Lower lobe of right lung (tissue), 2 donors: ENCODE results near the gene CLSTN2. TPM values are rescaled to one million over a fixed set of nuclear protein-coding genes. Genes with fewer than 3 reads are reported as not detected.

Experiments
- ATAC-seq, 2 donors: fragments of 200-7000 bp; cut with Tn5 transposase; one replicate each; pipeline ENCODE4 v1.9.1; 2020 to 2022; ENCODE audit warnings: mild to moderate bottlenecking in 2 of 2, moderate library complexity in 2 of 2
- DNase-seq: peaks from one replicate; pipeline ENCODE4 v3.0.0-alpha.2; 2020
- H3K27ac ChIP-seq: fragments of 200-600 bp; one replicate; pipeline ENCODE4 v1.8.0; 2022
- H3K27me3 ChIP-seq: fragments of 200-600 bp; one replicate; pipeline ENCODE4 v1.8.0; 2022; ENCODE audit warnings: low read depth
- H3K36me3 ChIP-seq: fragments of 200-600 bp; one replicate; pipeline ENCODE4 v1.8.0; 2022; ENCODE audit warnings: mild to moderate bottlenecking
- H3K4me1 ChIP-seq: fragments of 200-600 bp; one replicate; pipeline ENCODE4 v1.8.0; 2022
- H3K4me3 ChIP-seq: fragments of 200-600 bp; one replicate; pipeline ENCODE4 v1.8.0; 2022; ENCODE audit warnings: mild to moderate bottlenecking
- H3K9me3 ChIP-seq: fragments of 200-600 bp; one replicate; pipeline ENCODE4 v1.8.0; 2022
- intact Hi-C: fragments of 100-400 bp; cut with DNase I; formaldehyde crosslinking; loops from one replicate; pipeline ENCODE4 v1.11.0; 2022
- total RNA-seq: library from RNA; stranded (reverse); fragmentation: NEBNext Ultra II Directional; extraction: Animal tissue kit (Norgen Biotek cat#: 25700); gene quantifications from one replicate; pipeline ENCODE4 v1.2.1, GENCODE V29; 2021
- TF ChIP-seq, protein P1 (sequence below): fragments of 200-600 bp; IDR thresholded peaks from one replicate; pipeline ENCODE4 v1.8.0; 2022; ENCODE audit warnings: antibody characterized with exemption, mild to moderate bottlenecking
- donor health status: DM: no; HTN: yes; CAD: no; lungs with severe emphysema.

Gene CLSTN2
- total RNA-seq, 1 donor from 2014 or later, result 4.5 TPM

DNA sequence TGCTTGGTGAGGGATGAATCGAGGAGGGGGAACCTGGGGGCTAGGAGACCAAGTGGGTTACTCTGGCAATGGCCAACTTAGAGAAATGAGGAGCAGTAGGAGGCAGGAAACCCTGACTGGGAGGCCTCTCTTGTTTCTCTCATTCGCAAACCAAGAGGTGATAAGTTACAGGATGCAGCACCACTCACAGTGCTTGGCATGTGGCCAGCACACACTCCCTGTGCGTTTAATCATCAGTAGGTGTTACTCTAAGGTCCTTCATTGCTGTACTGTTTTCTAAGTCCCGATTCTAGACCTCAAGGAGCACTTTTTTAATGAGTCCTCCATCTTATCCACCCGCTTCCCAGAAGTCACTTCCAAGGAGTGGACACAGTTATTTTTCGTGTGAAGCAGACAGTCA, 428.8 kb downstream of the CLSTN2 start:
- Histone ChIP-seq H3K36me3 (no peaks in the 10 kb centered on the region), H3K4me1 (no peaks in the 10 kb centered on the region), H3K9me3 (no peaks in the 10 kb centered on the region), H3K27me3 (no peaks in the 10 kb centered on the region), H3K27ac (no peak overlapping the region), H3K4me3 (no peak overlapping the region)
- ATAC-seq (no peak), DNase-seq (peak; percentile 45)
- intact Hi-C loops, result no loop called here
- TF ChIP-seq, protein P1, sequence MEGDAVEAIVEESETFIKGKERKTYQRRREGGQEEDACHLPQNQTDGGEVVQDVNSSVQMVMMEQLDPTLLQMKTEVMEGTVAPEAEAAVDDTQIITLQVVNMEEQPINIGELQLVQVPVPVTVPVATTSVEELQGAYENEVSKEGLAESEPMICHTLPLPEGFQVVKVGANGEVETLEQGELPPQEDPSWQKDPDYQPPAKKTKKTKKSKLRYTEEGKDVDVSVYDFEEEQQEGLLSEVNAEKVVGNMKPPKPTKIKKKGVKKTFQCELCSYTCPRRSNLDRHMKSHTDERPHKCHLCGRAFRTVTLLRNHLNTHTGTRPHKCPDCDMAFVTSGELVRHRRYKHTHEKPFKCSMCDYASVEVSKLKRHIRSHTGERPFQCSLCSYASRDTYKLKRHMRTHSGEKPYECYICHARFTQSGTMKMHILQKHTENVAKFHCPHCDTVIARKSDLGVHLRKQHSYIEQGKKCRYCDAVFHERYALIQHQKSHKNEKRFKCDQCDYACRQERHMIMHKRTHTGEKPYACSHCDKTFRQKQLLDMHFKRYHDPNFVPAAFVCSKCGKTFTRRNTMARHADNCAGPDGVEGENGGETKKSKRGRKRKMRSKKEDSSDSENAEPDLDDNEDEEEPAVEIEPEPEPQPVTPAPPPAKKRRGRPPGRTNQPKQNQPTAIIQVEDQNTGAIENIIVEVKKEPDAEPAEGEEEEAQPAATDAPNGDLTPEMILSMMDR, result no peak

DNA sequence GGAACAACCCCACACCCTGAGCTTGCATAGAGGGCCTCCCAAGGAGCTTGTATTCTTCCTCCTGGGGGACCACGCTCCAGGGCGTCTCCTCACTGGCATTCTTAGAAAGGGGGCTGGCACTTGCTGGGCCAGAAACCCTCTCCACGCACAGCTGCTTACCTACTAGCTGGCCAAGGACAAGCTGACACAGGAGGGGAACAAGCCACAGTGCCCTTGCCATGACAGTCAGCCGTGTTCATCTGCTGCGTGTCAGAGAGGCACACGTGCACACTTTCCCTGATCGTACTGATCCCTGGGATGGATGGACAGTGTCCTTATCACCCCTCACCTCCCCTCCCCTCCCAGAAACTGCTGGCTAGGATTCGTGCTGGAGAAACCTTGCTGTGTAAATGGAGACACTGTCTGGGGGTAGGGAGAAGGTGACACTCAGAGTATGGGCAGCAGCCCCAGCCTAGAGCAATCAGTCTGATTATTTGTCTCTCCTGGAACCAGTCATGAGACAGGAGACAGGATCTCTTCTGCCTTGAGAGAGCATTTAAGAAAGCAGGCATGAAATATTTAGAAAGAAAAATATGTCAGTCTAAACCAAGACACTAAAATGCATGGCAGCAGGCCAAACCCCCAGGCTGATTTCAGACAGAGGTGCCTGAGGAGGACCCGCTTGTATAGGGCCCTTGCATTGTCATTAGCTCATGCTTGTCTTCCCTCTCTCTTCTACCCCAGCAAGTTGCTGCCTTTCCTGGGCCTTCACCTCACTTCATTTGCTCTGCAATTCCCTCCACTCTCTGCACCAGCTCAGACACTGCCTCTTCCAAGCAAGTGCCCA, 431.1 kb downstream of the CLSTN2 start:
- Histone ChIP-seq H3K9me3 (no peaks in the 10 kb centered on the region), H3K36me3 (no peaks in the 10 kb centered on the region), H3K27me3 (no peaks in the 10 kb centered on the region), H3K27ac (no peak overlapping the region), H3K4me1 (no peaks in the 10 kb centered on the region), H3K4me3 (no peak overlapping the region)
- TF ChIP-seq, protein P1, result no peak
- ATAC-seq, result no peak
- no peak for DNase-seq
- intact Hi-C loops, result no loop called here

DNA sequence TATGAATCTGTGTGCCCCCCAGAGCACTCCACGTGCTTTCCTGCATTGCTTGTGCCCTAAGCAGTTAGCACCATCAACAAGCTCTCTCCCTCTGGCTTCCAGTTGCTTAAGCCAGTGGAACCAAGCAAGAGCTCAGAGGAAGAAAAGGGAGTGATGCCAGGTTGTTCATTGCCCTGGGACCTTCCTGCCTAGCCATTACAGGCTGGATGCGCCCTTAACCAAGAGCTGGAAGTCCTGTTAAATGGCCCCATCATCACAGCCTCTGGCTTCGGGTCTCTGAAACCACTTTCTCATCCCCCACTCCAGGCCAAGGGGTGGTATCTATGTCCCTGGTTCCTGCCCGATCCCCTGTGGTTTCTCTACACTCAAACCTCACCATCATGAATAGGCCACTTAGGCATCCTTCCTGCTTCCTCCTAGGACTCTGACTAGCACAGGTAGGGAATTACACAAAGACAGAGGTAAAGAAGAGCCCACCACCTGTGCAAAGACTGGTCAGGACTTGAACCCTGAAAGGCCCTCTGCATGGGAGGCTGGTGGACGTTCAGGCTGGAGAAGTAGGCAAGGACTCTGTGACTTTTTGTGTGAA, 433.3 kb downstream of the CLSTN2 start:
- intact Hi-C loops, result no loop called here
- H3K27me3 ChIP-seq, result no peaks in the 10 kb centered on the region
- DNase-seq (no peak), ATAC-seq (no peak)
- no peaks in the 10 kb centered on the region for H3K9me3 ChIP-seq
- no peaks in the 10 kb centered on the region for H3K36me3 ChIP-seq
- H3K4me1 ChIP-seq, result no peaks in the 10 kb centered on the region
- H3K4me3 ChIP-seq, result no peak overlapping the region
- TF ChIP-seq, protein P1, result no peak
- no peak overlapping the region for H3K27ac ChIP-seq

DNA sequence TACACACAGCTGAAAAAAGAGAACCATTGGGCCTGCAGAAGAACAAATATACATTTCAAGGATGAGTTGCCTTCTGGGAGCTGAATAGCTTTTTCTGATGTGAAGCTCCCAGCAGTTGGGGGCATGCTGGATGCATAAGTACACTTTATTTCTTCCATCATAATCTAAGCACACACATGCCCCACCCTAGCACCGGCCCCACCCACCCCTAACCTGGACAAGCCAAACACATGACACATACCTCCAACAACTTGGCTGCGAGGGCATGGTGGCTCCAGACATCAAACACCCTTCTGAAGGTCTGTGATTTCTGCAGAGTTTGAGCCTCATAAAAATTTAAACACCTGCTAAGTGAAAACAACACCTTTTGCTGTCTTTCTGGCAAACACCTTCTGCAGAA, 435.7 kb downstream of the CLSTN2 start:
- Histone ChIP-seq H3K36me3 (no peaks in the 10 kb centered on the region), H3K4me3 (no peak overlapping the region), H3K27me3 (no peaks in the 10 kb centered on the region), H3K4me1 (no peaks in the 10 kb centered on the region), H3K27ac (no peak overlapping the region), H3K9me3 (no peaks in the 10 kb centered on the region)
- intact Hi-C loops, result no loop called here
- no peak for ATAC-seq
- TF ChIP-seq, protein P1, result no peak
- DNase-seq, result no peak

DNA sequence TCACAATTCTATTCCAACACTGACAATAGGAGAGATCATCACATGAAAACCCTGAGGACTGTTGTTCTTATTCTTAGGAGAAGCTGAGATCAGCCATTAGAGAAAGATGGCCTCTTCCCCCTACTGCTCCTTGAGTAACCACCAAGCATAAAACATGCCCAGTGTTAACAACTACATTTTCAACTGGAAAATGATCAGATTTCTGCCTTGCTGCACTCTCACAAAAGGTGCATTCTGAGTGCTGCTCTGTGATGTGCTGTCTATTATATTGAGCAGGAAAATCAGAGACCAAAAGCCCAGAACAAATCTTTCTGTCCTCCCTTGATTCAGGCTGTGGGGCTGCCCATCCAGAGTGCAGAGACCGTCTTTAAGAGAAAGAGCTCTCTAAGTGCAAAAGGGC, 438.2 kb downstream of the CLSTN2 start:
- DNase-seq (no peak), ATAC-seq (no peak)
- no peaks in the 10 kb centered on the region for H3K9me3 ChIP-seq
- intact Hi-C loops, result no loop called here
- TF ChIP-seq, protein P1, result no peak
- no peaks in the 10 kb centered on the region for H3K27me3 ChIP-seq
- no peaks in the 10 kb centered on the region for H3K4me1 ChIP-seq
- H3K27ac ChIP-seq, result no peak overlapping the region
- no peak overlapping the region for H3K4me3 ChIP-seq
- H3K36me3 ChIP-seq, result no peaks in the 10 kb centered on the region
